A549 (cell line): ENCODE data around the gene IL1RAP.

ENCODE experiments used
- CTCF ChIP-seq: fragments of >200 bp; sonication (Bioruptor Twin); formaldehyde crosslinking; IDR thresholded peaks from 3 replicates; pipeline ENCODE4 v1.5.1; 2016
- HMGXB4 ChIP-seq: fragments of 250-450 bp; sonication (Bioruptor Pico); IDR thresholded peaks from 2 replicates; pipeline ENCODE4 v1.5.0; 2021; ENCODE audit warnings: mild to moderate bottlenecking, moderate library complexity, borderline replicate concordance
- JUN ChIP-seq, 2 experiments: fragments of >200 bp; sonication (Bioruptor Twin); formaldehyde crosslinking; IDR thresholded peaks; 2 replicates in 1 of 2; 3 replicates in 1 of 2; pipeline ENCODE4 v1.6.1; 2016 to 2017
- PHF8 ChIP-seq: fragments of 200-600 bp; sonication (generic); IDR thresholded peaks from 2 replicates; pipeline ENCODE4 v1.6.1; 2016; ENCODE audit warnings: low read depth, mild to moderate bottlenecking, antibody characterized with exemption, moderate library complexity, borderline replicate concordance
- TF ChIP-seq, protein P1 (sequence below): IDR thresholded peaks from 2 replicates; pipeline ENCODE4 v1.6.1; 2012

DNA sequence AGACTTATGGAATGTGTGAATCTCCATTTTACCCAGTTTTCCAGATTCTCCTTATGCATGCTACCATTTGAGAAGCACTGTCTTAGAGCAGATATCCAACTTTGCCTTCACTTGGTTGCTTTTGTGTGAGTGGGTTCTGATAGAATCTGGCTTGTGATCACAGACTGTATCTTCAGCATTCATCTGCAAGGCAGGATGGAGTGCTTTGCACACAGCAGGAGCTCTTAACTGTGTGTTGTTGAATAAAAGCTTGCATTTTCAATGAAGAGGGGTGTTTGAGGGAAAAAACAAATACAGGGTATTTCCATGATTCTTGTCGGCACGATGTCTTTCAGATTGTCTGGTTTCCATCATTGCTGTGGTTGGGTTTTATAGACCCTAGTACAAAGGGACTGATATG, 24.4 kb downstream of the IL1RAP start:
- TF ChIP-seq PHF8 (no peak), CTCF (no peak), HMGXB4 (no peak), JUN (IDR thresholded peaks at IDR 0.05) (no peak)
- TF ChIP-seq, protein P1, sequence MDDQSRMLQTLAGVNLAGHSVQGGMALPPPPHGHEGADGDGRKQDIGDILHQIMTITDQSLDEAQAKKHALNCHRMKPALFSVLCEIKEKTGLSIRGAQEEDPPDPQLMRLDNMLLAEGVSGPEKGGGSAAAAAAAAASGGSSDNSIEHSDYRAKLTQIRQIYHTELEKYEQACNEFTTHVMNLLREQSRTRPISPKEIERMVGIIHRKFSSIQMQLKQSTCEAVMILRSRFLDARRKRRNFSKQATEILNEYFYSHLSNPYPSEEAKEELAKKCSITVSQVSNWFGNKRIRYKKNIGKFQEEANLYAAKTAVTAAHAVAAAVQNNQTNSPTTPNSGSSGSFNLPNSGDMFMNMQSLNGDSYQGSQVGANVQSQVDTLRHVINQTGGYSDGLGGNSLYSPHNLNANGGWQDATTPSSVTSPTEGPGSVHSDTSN = no peak
